Measurements from ENCODE around the gene MAML2. TPM values are rescaled to one million over a fixed set of nuclear protein-coding genes. Genes with fewer than 3 reads are reported as not detected.

Gene MAML2
- total RNA-seq, 1 experiment from 2014 or later: 0.82 TPM

DNA sequence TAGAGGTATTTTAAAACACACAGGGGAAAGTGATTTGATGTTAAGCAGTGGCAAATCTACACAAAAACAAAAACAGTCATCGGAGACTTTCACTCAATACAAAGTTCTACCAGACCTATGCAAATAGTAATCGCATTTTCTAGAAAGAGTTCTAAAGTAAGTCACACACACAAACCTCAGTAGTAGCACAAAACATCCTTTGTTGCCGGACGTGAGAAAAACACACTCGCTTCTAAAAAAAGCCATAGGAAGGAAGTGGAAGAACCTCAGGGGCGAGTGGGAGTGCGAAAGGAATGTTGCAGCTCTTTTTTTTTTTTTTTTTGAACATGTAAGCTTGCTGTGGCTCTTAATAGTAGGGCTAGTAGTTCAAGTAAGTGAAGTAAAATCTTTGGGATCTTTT is 88.9 kb downstream of the MAML2 start:
- no peak for DNase-seq
- H3K36me3 ChIP-seq: no peaks in the 10 kb centered on the region
- no peak overlapping the region for H3K4me3 ChIP-seq
- H3K9me3 ChIP-seq: no peaks in the 10 kb centered on the region
- no peaks in the 10 kb centered on the region for H3K27me3 ChIP-seq

DNA sequence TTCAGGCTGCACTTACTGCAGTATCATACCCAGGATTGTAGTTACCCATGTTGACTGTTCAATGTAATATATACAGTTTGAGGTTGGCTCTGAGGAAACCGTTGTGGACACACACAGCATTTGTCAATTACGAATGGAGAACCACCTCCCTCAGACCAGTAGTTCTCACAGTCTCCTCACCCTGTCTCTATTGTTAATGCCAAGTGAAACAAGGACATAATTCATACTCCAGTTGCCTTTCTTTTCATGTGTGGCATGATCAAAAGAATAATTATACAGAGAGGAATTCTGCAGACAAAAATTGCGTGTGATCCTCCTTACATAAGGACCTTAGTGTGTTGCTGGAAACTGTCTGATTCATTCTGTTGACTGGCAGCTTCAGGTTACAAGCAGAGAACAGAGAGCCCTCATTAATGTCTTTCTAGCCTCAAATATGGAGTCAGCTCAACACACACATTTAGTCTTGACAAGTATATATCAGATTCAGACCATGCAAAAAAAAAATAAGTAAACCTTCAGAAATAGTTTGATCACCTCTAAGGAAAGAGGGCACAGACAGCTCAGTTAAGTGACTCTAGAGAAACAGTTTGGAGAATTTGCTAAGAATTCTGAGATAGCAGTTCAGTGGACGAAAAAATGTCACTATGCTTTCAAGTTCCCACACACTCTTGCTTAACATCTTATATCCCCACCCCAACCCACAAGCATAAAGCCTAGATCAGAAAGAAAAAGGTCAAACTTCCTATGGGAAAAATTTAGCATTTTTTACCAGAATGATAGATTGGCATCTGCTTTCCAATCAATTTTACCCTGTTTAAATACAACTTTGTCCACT is 96.1 kb downstream of the MAML2 start:
- DNase-seq: no peak
- Histone ChIP-seq H3K27me3 (no peaks in the 10 kb centered on the region), H3K36me3 (no peaks in the 10 kb centered on the region), H3K4me3 (no peak overlapping the region), H3K9me3 (no peaks in the 10 kb centered on the region)

DNA sequence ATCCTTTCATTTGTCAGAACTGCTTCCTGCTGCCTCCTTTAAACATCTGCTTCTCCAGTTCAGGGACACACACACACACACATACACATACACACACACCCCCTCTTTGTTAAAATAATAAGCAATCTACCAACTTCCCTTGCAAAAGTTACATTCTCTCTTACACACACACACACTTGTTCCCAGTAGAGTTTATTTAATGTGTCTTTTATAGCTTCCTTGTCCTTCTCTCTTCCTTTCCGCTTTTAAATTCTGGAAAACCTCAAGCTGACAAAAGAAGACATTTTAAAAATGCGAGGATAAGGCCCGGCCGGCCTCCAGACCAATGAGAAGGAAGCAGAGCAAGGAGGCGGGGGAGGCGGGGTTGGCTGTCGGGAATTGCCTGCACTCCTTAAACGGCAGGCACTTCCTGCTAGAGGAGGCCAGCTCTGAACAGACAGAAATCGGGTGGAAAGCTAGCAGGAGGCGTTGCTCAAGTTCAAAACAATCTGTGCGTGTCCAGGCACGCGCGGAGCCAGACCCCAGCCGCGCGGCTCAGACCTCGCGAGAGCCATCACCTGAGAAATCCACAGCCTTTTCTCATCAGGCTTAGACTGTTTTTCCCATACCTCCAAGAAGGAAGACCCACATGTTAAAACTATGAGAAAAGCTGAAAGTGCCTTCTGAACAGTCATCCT is 99.9 kb downstream of the MAML2 start:
- Histone ChIP-seq H3K4me3 (peak overlapping the region; percentile 34), H3K36me3 (no peaks in the 10 kb centered on the region), H3K9me3 (no peaks in the 10 kb centered on the region), H3K27me3 (no peaks in the 10 kb centered on the region)
- DNase-seq: peak; percentile 98

DNA sequence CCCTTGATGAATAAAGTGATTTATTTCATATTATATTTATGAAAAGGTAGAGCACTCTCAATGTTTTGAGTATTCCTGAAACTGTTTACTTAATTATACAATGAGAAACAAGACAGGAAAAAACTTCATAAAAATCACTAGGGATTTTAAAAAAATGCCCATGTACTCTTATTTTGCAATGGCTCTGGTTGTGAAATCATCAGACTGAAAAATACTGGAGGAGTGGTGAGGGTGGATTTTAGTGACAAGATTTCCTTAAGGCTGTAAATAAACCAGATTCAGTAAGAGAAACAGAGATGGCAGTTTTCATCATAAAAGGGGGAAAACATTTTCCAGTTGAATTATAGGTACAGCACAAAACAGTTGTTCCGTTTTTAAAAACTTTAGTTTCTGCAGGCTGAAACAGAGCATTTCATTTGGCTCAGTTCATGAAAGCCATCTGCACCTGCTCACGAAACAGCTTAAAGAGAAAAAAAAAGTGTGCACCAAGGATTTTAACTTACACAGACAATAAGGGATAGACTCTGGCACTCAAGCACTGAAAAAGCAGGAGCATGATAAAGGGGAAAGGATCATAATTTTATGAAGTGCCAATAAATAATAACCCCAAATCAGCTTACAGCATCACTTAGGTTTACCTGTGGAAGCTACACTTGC is 100.7 kb downstream of the MAML2 start:
- Histone ChIP-seq H3K4me3 (no peak overlapping the region), H3K27me3 (no peaks in the 10 kb centered on the region), H3K9me3 (no peaks in the 10 kb centered on the region), H3K36me3 (no peaks in the 10 kb centered on the region)
- no peak for DNase-seq

DNA sequence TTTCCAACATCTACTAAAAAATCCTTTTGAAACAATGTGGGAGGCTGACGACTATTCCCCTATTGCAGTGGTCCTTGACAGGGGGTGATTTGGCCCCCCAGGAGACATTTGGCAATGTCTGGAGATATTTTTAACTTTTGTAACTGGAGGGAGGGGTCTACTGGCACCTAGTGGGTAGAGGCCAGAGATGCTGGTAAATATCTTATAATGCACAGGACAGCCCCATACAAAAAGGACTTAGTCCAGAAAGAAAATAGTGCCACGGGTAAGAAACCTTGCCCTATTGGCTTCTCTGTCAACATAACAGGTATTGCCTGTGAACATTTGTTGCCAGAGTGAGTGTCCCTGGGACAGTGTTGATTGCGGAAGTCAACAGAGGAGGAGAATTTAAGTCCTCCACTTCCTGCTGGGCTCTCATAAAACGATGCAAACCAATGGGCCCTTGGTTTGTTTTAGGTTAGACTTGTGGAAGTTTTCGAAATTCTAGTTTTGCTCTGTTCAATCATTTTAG is 101.6 kb downstream of the MAML2 start:
- DNase-seq: no peak
- Histone ChIP-seq H3K9me3 (no peaks in the 10 kb centered on the region), H3K36me3 (no peaks in the 10 kb centered on the region), H3K4me3 (no peak overlapping the region), H3K27me3 (no peaks in the 10 kb centered on the region)

DNA sequence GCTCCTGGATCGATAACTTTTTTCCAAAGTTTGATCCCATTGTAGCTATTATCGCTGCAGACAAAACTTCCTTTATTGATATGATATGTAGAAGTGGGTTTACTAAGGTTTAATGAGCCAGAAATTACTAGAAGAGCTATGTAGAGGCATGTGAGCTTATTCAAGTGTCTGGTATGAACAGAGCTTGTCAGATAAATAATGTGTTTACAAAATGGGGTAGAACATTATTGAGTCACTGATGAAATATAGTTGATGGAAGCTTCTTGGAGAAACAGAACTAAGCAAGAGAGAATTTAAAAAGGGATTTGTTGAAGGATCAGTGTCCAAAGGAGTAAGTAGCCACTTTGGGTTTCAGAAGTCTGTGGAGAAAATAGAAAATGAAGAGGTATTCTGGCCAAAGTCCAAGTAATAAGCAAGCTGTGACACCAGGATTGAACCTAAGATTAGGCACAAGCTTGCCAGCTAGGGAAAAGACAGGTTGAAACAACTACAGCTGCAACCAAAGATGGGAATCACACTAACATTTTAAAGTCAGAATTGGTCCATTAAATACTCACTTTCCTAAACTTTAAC is 104.3 kb downstream of the MAML2 start:
- Histone ChIP-seq H3K36me3 (no peaks in the 10 kb centered on the region), H3K4me3 (no peak overlapping the region), H3K27me3 (no peaks in the 10 kb centered on the region), H3K9me3 (no peaks in the 10 kb centered on the region)
- DNase-seq: no peak

DNA sequence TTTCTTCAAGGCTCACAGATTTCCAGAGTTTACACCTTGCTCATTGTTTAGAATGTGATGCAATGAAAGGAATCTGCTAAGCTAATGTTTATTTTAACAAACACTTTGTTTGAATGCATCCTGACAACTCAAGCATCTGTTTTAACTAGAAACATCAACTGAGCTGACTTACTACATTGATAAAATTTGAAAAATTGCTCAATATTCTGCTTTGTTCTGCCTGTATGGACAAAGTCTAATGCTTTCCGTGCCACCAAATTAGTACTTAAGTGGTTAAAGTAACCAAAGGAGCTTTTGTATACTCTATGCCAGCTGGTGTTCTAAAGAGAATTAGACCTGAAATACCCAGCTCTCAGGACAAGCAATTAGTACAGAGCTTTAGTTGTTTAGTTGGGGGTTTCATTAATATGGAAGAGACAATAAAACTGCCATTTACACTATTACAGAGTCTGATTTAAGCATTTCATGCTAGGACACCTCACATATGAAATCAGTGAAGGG is 105.2 kb downstream of the MAML2 start:
- H3K36me3 ChIP-seq: no peaks in the 10 kb centered on the region
- DNase-seq: no peak
- no peak overlapping the region for H3K4me3 ChIP-seq
- no peaks in the 10 kb centered on the region for H3K9me3 ChIP-seq
- H3K27me3 ChIP-seq: no peaks in the 10 kb centered on the region

DNA sequence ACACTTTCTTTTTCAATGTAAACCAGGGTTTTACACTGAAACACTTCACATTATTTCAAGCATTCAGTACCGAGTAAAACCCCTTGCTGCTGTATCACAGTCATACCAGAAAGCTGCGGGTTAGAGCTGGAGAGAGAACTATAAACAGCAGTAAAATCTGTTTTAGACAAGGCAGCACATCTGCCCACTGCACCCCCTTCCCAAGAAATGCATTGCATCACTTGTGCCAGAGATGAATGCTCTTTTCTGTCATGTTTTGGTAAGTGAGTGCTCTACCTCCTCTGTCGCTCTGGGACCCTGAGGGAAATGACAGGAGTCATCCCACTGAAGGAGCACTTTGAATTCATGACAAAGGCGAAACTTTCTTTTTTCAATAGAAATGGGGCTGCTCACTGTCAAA is 107.2 kb downstream of the MAML2 start:
- DNase-seq: no peak
- no peak overlapping the region for H3K4me3 ChIP-seq
- H3K9me3 ChIP-seq: no peaks in the 10 kb centered on the region

DNA sequence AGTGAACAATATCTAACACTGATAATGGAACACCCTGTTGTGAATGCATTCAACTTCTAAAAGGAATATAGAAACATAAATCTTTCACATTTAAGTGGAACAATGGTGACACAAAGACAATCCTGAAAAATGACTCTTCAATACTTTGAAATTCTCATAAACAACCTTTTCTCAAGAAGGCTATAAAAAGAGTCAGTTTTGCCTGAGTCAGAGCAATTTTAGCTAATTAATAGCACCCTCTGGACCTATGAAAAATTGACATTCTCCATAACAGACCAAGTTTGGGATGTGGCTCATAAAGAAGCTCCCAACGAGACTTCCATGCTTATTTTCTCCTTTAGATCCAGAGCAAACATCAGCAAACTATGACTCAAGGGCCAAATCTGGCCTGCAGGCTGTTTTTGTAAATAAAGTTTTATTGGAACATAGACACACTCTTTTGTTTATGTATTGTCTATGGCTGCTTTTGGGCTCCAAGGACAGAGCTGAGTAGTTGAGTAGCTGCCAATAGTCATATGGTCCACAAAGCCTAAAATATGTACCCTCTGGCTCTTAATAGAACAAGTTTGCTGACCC is 108.0 kb downstream of the MAML2 start:
- H3K36me3 ChIP-seq: no peaks in the 10 kb centered on the region
- H3K9me3 ChIP-seq: no peaks in the 10 kb centered on the region
- no peaks in the 10 kb centered on the region for H3K27me3 ChIP-seq
- DNase-seq: no peak
- H3K4me3 ChIP-seq: no peak overlapping the region

More for the DNA sequence above, 107.2 kb downstream of the MAML2 start:
- no peaks in the 10 kb centered on the region for H3K36me3 ChIP-seq
- no peaks in the 10 kb centered on the region for H3K27me3 ChIP-seq

DNA sequence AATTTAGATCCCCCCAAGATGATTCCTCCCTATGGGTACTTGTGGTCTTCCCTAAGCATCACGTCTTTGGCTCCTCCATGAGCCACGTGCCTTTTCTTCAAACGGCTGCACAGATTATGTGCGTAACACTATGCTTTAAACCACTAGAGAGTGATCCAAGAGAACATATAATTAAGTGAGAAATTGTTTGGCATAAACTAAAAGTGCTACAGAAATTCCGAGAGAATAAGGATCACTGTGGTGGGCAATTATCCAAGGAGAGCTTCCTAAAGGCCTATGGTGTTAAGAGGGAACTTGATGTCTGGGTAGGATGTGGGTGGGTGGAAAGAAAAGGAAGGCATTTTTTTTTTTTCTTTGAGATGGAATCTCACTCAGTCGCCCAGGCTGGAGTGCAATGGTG is 110.9 kb downstream of the MAML2 start:
- no peaks in the 10 kb centered on the region for H3K36me3 ChIP-seq
- DNase-seq: no peak
- no peaks in the 10 kb centered on the region for H3K27me3 ChIP-seq
- H3K9me3 ChIP-seq: no peaks in the 10 kb centered on the region
- H3K4me3 ChIP-seq: no peak overlapping the region

DNA sequence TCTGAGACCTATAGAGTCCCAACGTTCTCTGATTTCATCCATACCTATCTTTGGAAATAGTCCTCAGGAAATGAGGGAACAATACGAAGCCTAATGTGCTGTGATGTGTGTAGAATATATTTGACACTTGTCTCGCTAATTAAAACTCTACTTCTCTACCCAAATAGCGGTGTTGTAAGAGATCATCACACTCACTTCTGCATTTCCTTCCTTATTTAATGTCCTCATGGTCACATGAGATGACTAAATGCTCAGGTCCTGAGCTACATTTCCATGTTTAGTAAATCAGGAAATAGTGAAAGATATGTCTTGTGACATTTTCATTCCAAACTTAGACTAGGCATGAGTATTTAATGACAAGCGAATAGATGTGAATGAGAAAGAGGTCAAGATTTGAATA is 112.3 kb downstream of the MAML2 start:
- no peak for DNase-seq
- H3K9me3 ChIP-seq: no peaks in the 10 kb centered on the region
- H3K36me3 ChIP-seq: no peaks in the 10 kb centered on the region
- no peak overlapping the region for H3K4me3 ChIP-seq
- no peaks in the 10 kb centered on the region for H3K27me3 ChIP-seq

DNA sequence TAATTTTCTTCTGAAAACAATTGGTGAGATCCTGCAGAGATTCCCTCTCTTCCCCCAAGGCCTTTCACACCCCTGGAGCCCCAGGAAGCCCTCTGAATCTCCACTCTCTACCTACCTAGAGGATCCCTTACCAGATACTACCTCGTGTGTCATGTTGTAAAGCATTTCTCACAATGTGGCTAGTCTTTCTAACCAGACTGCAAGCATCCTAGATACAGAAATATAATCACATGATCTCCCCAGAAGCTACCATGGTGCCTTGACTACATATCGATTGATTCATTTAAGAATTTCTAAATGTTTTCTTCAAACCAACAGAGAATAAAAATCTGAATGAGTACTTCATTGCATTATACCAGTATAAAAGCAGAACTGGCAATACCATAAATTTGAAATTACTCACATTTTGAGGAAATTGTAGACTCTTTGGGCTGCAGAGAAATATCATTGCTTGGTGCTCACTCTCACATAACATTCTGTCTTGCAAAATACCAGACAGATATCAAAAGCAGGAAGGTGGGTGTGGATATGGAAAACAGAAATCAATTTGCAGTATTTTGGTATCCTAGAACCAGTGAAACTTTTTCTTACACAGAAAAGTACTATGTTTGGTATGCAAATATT is 113.5 kb downstream of the MAML2 start:
- H3K27me3 ChIP-seq: no peaks in the 10 kb centered on the region
- no peaks in the 10 kb centered on the region for H3K9me3 ChIP-seq
- DNase-seq: no peak
- H3K4me3 ChIP-seq: no peak overlapping the region
- H3K36me3 ChIP-seq: no peaks in the 10 kb centered on the region

DNA sequence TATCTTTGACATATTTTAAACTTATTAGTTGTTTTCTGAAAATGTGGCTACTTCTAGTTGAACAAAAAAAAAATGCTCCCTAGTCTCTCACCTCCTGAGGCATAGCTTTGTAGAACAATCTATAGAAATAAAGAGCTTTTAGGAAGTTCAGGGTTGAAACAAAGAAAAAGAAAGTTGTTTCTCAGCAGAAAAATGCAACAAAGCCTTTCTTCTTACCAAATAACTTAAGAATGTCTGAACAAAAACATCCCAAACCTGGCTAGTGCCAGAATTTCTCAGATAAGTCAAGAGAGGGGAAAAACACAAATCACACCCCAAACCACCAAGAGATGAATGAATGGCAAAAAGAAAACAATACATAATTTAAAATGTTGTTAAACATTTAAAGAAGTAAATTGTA is 114.1 kb downstream of the MAML2 start:
- H3K9me3 ChIP-seq: no peaks in the 10 kb centered on the region
- no peak for DNase-seq
- no peak overlapping the region for H3K4me3 ChIP-seq
- H3K36me3 ChIP-seq: no peaks in the 10 kb centered on the region
- no peaks in the 10 kb centered on the region for H3K27me3 ChIP-seq

DNA sequence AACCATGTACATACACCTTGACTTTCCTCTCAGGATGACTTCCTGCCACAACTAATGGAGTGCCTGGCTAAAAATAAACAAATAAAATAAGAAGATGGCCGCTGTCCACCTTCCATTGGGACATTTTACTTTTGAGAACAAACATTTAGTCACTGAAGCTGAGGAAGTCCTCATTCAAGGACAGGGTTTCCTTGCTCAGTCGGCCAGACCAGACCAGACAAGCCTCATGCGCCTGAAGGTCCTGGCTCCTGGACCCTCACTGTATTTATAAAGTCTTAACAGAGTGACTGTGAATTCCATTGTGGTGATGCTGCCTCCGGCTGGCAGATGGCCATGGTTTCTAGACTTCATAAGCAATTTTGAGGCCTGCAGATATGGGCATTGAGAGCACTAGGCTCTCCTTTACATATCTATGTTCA is 114.5 kb downstream of the MAML2 start:
- Histone ChIP-seq H3K9me3 (no peaks in the 10 kb centered on the region), H3K27me3 (no peaks in the 10 kb centered on the region), H3K4me3 (no peak overlapping the region), H3K36me3 (no peaks in the 10 kb centered on the region)
- DNase-seq: peak; percentile 85

DNA sequence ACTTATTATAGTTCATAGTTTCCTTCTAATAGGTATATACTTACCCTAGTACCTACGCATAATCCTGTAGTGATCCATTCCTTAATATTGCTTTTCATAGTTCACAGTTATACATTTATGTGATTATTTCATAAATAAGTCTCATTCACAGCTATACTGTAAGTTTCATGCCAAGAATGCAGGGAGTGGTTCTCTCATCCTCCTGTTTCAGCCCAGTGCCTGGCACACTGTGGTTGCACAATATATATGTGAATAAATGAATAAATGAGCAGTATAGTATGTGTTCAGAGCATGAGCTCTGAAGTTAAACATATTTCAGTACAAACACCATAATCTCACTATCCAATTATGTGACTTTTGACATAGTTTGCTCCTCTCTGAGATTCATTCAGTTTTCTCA is 115.8 kb downstream of the MAML2 start:
- H3K4me3 ChIP-seq: no peak overlapping the region
- DNase-seq: peak; percentile 10
- H3K27me3 ChIP-seq: no peaks in the 10 kb centered on the region
- H3K9me3 ChIP-seq: no peaks in the 10 kb centered on the region
- H3K36me3 ChIP-seq: no peaks in the 10 kb centered on the region

DNA sequence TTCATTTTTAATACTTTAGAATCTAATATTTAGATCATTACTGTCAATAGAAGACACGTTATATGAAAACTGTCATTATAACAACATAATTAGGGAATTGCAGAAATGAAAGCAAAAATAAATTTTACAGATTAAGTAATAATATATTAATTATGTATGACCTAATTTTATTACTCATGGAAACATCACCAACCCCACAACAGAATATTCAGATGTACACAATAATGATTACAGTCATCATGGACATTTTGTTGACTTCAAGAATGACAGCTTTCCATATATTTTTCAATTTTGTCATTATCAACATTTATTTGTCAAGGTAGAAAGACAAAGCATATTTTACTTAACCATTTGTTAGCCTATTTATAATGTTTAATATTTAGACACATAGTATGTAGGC is 119.9 kb downstream of the MAML2 start:
- DNase-seq: no peak
- H3K27me3 ChIP-seq: no peaks in the 10 kb centered on the region
- no peak overlapping the region for H3K4me3 ChIP-seq
- no peaks in the 10 kb centered on the region for H3K36me3 ChIP-seq
- H3K9me3 ChIP-seq: no peaks in the 10 kb centered on the region
